Esophagus muscularis mucosa (tissue), 4 donors: Measurements from ENCODE around the gene HOMER2. TPM values are rescaled to one million over a fixed set of nuclear protein-coding genes. Genes with fewer than 3 reads are reported as not detected.

Source experiments
- DNase-seq: peaks from one replicate; pipeline ENCODE4 v3.0.0-alpha.2; 2017; ENCODE audit errors: extremely low spot score
- H3K27ac ChIP-seq, 4 donors: fragments of 200-600 bp; sonication (generic); replicated peaks in 1 of 4; 1 replicate in 3 of 4; 2 replicates in 1 of 4; pipeline ENCODE4 v1.5.1; 2016 to 2019; ENCODE audit warnings: mild to moderate bottlenecking in 1 of 4
- H3K27me3 ChIP-seq, 4 donors: fragments of 200-600 bp; sonication (generic); one replicate each; pipeline versions ENCODE4 v1.5.1 to v1.6.0; 2016 to 2019
- H3K36me3 ChIP-seq, 4 donors: fragments of 200-600 bp; sonication (generic); one replicate each; pipeline ENCODE4 v1.5.1; 2016 to 2019
- H3K4me1 ChIP-seq, 4 donors: fragments of 200-600 bp; sonication (generic); one replicate each; pipeline ENCODE4 v1.5.1; 2016 to 2019
- H3K4me3 ChIP-seq, 4 donors: fragments of 200-600 bp; sonication (generic); 1 replicate in 2 of 4; 2 replicates in 2 of 4; pipeline ENCODE4 v1.5.1; 2016 to 2019; ENCODE audit warnings: mild to moderate bottlenecking in 4 of 4, moderate library complexity in 1 of 4
- H3K9me3 ChIP-seq, 4 donors: fragments of 200-600 bp; sonication (generic); 1 replicate in 3 of 4; 2 replicates in 1 of 4; pipeline ENCODE4 v1.5.1; 2016 to 2019
- EP300 ChIP-seq: sonication (generic); formaldehyde crosslinking; IDR thresholded peaks from one replicate; pipeline ENCODE4 v1.6.1; 2017; ENCODE audit warnings: antibody characterized with exemption
- POLR2A ChIP-seq: fragments of 450-650 bp; IDR thresholded peaks from one replicate; pipeline ENCODE4 v1.6.1; 2017; ENCODE audit warnings: antibody characterized with exemption, moderate library complexity, mild to moderate bottlenecking, low read depth
- POLR2AphosphoS5 ChIP-seq, 2 donors: sonication (generic); formaldehyde crosslinking; IDR thresholded peaks; one replicate each; pipeline ENCODE4 v1.6.1; 2017; ENCODE audit warnings: antibody characterized with exemption in 2 of 2
- WGBS: methylation state at CpG from one replicate; pipeline ENCODE4 v1.1.5; 2018; 5-methylcytosine and 5-hydroxymethylcytosine counted together
- intact Hi-C: fragments of 100-400 bp; cut with DNase I; formaldehyde crosslinking; loops from one replicate; pipeline ENCODE4 v1.15.1; 2023
- total RNA-seq, 4 donors: library from RNA; depleted of rRNA; stranded (reverse); fragments of >200 nt; gene quantifications; one replicate each; pipeline versions ENCODE4 v1.1.0 to v1.2.1, GENCODE V29; 2016
- TF ChIP-seq, protein P1 (sequence below), 3 experiments: fragments of 200-600 bp in 2 of 3; fragments of 450-650 bp in 1 of 3; sonication (generic) in 2 of 3; IDR thresholded peaks; one replicate each; pipeline ENCODE4 v1.5.1; 2017 to 2019; ENCODE audit warnings: antibody characterized with exemption in 3 of 3, mild to moderate bottlenecking in 2 of 3, moderate library complexity in 1 of 3

The HOMER2 gene
- total RNA-seq, 4 donors from 2014 or later, result 13.3 to 54.8 (median 25.8) TPM

DNA sequence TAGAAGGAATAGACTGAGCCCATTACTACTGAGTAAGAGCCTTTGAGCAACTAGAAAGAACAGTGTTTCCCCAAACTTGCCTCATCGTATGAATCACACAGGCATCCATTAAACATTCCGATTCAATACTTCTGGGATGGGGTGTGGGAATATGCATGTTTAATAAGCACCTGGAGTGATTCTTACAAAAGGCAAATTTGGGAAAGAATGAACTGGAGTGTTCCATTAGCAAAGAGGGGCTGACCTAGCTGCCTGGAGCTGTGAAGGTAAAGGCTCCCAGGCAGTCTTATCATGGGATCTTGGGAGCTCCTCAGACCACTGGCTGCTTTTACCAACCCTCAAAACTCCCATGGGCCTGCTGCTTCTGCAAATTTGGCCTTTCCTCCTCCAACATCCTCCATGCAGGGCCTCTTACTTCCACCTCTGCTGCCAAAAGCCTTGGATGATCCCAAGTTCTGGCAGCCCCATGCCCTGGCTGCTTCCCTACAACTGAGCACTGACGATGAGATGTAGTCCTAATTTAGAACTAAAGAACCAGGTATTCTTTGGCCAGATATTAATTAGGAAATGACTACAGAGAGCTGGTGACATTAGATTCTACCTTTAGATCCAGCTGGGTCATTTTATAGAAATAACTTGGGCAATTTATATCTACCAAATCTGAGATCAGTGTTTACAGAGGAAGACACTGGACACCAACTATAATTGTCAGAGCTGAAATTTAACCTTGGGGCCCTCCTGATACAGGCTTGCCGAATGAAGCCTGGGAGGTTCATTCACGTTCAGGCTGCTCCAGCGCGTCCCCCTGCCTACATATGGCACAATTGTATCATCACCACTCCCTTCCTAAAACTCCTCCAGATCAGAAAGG lies 11.2 kb upstream of the HOMER2 start:
- no peaks in the 10 kb centered on the region for H3K36me3 ChIP-seq
- no peaks in the 10 kb centered on the region for H3K4me1 ChIP-seq
- no peaks in the 10 kb centered on the region for H3K27me3 ChIP-seq
- H3K9me3 ChIP-seq, result no peaks in the 10 kb centered on the region
- H3K4me3 ChIP-seq, result no peak overlapping the region
- no peak for DNase-seq
- intact Hi-C loops, result no loop called here
- no peak overlapping the region for H3K27ac ChIP-seq
- WGBS, result 88% methylated on average over 7 of the region's 7 CpGs
- TF ChIP-seq POLR2A (no peak), POLR2AphosphoS5 (IDR thresholded peaks at IDR 0.05) (no peak), EP300 (no peak)
- TF ChIP-seq, protein P1, sequence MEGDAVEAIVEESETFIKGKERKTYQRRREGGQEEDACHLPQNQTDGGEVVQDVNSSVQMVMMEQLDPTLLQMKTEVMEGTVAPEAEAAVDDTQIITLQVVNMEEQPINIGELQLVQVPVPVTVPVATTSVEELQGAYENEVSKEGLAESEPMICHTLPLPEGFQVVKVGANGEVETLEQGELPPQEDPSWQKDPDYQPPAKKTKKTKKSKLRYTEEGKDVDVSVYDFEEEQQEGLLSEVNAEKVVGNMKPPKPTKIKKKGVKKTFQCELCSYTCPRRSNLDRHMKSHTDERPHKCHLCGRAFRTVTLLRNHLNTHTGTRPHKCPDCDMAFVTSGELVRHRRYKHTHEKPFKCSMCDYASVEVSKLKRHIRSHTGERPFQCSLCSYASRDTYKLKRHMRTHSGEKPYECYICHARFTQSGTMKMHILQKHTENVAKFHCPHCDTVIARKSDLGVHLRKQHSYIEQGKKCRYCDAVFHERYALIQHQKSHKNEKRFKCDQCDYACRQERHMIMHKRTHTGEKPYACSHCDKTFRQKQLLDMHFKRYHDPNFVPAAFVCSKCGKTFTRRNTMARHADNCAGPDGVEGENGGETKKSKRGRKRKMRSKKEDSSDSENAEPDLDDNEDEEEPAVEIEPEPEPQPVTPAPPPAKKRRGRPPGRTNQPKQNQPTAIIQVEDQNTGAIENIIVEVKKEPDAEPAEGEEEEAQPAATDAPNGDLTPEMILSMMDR (IDR thresholded peaks at IDR 0.05), result no peak

DNA sequence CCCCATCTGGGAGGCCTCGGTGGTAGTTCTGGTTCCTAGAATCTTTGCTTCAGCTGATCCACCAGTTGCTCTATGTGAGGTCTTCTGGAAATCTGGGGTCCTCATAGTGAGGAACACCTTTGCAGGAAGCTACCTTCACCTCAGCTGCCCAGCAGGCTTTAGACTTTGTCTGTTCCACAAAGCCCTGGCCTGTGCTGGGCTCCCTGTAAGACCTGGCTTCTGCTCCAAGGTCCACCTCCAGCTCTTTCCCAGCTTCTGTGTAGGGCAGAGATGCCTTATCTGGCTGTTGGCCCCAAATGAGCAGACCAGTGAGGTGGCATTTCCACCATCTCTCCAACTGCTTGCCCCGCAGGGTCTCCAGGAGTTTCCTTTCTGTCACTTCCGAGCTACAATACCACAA lies 8.2 kb upstream of the HOMER2 start:
- H3K4me1 ChIP-seq, result no peaks in the 10 kb centered on the region
- H3K9me3 ChIP-seq, result no peaks in the 10 kb centered on the region
- DNase-seq, result no peak
- no peak overlapping the region for H3K4me3 ChIP-seq
- H3K27ac ChIP-seq, result no peak overlapping the region
- H3K36me3 ChIP-seq, result no peaks in the 10 kb centered on the region
- TF ChIP-seq EP300 (no peak), POLR2AphosphoS5 (IDR thresholded peaks at IDR 0.05) (no peak), POLR2A (no peak)
- TF ChIP-seq, protein P1 (IDR thresholded peaks at IDR 0.05), result no peak
- 83% methylated on average over 3 of the region's 3 CpGs for WGBS
- H3K27me3 ChIP-seq, result no peaks in the 10 kb centered on the region
- intact Hi-C loops, result no loop called here

DNA sequence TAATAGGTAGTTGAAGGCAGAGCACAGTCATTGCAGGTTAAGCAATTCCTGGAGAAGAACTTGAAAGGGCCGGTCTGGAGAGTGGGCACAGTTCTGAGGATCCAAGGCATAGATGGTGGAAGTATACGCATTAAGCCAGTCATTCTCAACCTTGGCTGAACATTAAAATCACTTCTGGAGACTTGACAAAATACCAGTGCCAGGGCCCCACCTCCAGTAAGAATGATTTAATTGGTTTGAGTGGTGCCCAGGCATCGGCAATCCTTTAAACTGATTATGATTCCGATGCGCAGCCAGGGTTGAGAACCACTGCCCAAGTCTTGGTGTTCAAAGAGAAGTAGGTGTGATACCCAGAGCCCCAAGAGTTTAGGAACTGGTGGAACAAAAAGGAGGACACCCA lies 6.9 kb upstream of the HOMER2 start:
- intact Hi-C loops, result no loop called here

DNA sequence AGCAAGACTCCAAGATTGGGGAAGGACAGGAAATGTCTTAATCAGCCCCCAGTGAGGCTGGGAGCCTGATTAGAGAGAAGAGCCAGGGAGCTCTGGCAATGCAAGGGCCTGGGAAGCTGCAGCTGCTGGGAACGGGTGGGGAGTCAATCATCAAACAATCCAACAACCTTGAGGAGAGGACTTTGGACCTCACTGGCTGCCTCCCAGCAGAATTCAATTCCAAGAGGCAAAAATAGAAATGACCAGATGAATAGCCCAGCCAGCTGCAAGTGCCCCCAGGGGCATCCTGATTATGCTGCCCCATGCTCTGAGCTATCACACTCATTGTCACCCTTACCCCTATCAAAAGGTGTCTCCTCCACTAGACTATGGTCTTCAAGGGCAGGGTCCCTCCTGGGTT lies 6.1 kb upstream of the HOMER2 start:
- intact Hi-C loops, result no loop called here
- no peaks in the 10 kb centered on the region for H3K4me1 ChIP-seq
- H3K4me3 ChIP-seq, result no peak overlapping the region
- no peak overlapping the region for H3K27ac ChIP-seq
- DNase-seq, result no peak
- 100% methylated on average over 1 of the region's 1 CpG for WGBS
- H3K36me3 ChIP-seq, result no peaks in the 10 kb centered on the region
- no peak for TF ChIP-seq POLR2A
- TF ChIP-seq, protein P1 (IDR thresholded peaks at IDR 0.05), result no peak
- TF ChIP-seq EP300, result no peak
- TF ChIP-seq POLR2AphosphoS5 (IDR thresholded peaks at IDR 0.05), result no peak
- H3K9me3 ChIP-seq, result no peaks in the 10 kb centered on the region
- H3K27me3 ChIP-seq, result no peaks in the 10 kb centered on the region

More for the DNA sequence above, 6.9 kb upstream of the HOMER2 start:
- Histone ChIP-seq H3K36me3 (no peaks in the 10 kb centered on the region), H3K4me1 (no peaks in the 10 kb centered on the region), H3K27me3 (no peaks in the 10 kb centered on the region), H3K9me3 (no peaks in the 10 kb centered on the region), H3K27ac (no peak overlapping the region), H3K4me3 (no peak overlapping the region)
- TF ChIP-seq, protein P1 (IDR thresholded peaks at IDR 0.05), result no peak
- no peak for TF ChIP-seq EP300
- no peak for TF ChIP-seq POLR2A
- TF ChIP-seq POLR2AphosphoS5 (IDR thresholded peaks at IDR 0.05), result no peak
- WGBS, result 95% methylated on average over 5 of the region's 5 CpGs
- no peak for DNase-seq
